ENCODE measurements around the gene DNAH6.
"Not testable (repeated sequence)": the region's sequence is repeated elsewhere in the genome, so short reads cannot be mapped to it uniquely, and the experiment has no call there.

Gene DNAH6, protein sequence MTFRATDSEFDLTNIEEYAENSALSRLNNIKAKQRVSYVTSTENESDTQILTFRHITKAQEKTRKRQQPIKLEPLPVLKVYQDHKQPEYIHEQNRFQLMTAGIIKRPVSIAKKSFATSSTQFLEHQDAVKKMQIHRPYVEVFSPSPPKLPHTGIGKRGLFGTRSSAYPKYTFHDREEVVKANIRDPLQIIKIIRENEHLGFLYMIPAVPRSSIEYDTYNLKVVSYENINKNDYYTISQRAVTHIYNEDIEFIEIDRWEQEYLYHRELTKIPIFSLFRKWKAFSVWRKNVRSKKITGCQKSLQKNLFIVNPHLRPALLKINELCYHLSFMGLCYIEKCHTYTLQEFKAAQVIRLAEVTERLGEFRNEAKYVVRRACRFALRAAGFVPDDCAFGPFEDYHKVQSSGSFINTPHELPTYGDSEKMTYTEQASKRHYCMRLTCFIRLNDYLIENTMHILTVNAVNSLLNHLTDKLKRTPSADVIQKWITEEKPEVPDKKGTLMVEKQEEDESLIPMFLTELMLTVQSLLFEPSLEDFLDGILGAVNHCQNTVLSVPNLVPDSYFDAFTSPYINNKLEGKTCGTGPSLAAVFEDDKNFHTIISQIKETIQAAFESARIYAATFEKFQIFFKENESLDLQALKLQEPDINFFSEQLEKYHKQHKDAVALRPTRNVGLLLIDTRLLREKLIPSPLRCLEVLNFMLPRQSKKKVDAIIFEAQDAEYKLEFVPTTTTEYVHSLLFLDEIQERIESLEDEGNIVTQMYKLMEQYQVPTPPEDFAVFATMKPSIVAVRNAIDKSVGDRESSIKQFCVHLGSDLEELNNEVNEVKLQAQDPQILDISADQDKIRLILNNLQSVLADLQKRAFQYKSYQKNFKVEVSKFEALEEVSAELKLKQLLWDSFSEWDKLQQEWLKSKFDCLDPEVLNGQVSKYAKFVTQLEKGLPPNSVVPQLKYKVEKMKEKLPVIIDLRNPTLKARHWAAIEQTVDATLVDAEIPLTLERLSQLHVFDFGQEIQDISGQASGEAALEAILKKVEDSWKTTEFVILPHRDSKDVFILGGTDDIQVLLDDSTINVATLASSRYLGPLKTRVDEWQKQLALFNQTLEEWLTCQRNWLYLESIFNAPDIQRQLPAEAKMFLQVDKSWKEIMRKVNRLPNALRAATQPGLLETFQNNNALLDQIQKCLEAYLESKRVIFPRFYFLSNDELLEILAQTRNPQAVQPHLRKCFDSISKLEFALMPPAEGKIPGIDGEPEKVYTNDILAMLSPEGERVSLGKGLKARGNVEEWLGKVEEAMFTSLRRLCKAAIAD (N-terminal part only)

DNA sequence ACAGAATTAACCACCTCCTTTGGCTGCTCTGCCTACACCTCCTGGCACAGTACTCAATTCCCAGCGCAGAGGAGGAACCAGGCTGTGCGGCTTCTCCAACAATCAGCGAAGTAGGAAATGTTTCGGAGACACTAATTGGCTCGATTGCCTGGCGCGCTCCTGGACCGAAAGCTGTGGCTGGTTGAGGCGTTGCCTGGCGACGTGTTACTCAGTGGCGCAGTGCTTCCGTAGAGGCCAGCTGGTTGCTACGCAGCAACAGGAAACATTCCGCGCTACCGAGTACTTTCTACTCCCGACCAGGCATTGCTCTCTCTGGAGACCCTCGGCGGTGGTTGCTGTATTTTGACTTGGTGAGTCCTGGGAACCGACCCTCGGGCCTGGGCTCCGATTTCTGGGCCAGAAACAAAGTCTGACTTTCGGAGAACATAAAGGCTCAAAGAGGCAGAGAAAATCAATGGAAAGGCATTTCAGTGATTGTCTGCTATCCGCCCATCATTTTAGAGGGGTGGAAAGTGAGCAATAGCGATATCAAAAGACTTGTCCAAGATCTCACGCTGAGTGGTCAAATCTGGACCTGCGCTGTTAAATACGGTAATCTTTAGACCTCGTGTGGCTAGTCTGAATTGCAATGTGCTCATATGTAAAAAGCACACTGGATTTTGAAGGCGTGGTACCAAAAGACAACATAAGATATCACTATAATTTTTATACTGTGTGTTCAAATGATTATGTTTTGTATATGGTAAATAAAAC is at the start of gene DNAH6:
Gene DNAH6 (plus strand): TSS at position 265 of the 753 bp plus-strand sequence. CDS start 1,329 bp downstream, outside the sequence.
- Mint-ChIP-seq H3K27me3 (ENCODE audit: low read depth) (no peaks in the 10 kb centered on the region), H3K27ac (no peak within 1 kb of the TSS), H3K9me3 (peaks cover 15% of the 10 kb centered on the region), H3K36me3 (ENCODE audit: low read depth) (no peaks in the 10 kb centered on the region), H3K4me3 (peak within 1 kb of the TSS; percentile 74 to 83 (median 78)), H3K4me1 (no peaks in the 10 kb centered on the region)
- TF ChIP-seq, protein P1, sequence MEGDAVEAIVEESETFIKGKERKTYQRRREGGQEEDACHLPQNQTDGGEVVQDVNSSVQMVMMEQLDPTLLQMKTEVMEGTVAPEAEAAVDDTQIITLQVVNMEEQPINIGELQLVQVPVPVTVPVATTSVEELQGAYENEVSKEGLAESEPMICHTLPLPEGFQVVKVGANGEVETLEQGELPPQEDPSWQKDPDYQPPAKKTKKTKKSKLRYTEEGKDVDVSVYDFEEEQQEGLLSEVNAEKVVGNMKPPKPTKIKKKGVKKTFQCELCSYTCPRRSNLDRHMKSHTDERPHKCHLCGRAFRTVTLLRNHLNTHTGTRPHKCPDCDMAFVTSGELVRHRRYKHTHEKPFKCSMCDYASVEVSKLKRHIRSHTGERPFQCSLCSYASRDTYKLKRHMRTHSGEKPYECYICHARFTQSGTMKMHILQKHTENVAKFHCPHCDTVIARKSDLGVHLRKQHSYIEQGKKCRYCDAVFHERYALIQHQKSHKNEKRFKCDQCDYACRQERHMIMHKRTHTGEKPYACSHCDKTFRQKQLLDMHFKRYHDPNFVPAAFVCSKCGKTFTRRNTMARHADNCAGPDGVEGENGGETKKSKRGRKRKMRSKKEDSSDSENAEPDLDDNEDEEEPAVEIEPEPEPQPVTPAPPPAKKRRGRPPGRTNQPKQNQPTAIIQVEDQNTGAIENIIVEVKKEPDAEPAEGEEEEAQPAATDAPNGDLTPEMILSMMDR (IDR thresholded peaks at IDR 0.05; ENCODE audit: unreplicated experiment in 3 of 3) = no peak

DNA sequence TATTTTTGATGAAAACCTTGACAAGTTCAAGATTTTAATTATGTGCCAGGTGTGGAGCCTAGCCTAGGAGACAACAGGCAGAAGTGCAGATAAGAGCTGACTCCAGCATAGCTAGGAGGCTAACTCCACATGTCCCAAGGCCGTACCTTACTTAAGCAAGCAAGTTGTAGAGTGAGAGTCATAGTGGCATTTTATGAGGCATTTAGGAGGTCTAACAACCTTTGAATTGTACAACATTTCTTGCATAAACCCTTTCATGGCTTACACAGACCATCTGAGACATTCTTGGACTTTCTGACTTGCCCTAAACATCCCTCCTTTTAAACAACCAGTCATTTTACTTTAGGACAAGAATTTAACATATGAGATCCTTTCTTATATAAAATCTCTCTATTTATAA is 48.9 kb upstream of the DNAH6 start:
- Mint-ChIP-seq H3K4me1 (no peaks in the 10 kb centered on the region), H3K4me3 (no peak overlapping the region), H3K27me3 (ENCODE audit: low read depth) (no peaks in the 10 kb centered on the region), H3K9me3 (peaks cover 43% of the 10 kb centered on the region), H3K27ac (no peak overlapping the region), H3K36me3 (ENCODE audit: low read depth) (peaks cover 28% of the 10 kb centered on the region)
- TF ChIP-seq, protein P1 (IDR thresholded peaks at IDR 0.05; ENCODE audit: unreplicated experiment in 3 of 3) = no peak

DNA sequence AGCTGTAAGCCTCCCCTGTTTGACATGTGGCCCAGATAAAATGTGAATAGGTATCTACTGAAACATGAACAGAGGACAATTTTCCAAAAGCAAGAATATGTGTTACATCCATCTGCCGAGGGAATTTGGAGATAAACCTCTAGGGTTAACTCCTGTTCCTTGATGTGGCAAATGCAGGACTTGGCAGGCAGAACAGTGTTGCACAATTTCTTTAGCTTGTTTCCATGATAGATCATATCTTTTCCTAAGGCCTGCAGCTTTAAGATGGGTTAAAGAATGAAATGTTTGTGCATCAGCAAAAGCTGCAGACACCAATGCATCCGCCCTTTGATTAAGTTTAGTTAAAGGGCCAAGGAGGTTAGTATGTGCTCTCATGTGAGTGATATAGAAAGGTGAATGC is 43.9 kb upstream of the DNAH6 start:
- Mint-ChIP-seq H3K36me3 (ENCODE audit: low read depth) (peaks cover 30% of the 10 kb centered on the region), H3K9me3 (peaks cover 63% of the 10 kb centered on the region)
- H3K4me3 Mint-ChIP-seq; H3K27me3 Mint-ChIP-seq (ENCODE audit: low read depth); H3K27ac Mint-ChIP-seq; H3K4me1 Mint-ChIP-seq: not testable (repeated sequence)

DNA sequence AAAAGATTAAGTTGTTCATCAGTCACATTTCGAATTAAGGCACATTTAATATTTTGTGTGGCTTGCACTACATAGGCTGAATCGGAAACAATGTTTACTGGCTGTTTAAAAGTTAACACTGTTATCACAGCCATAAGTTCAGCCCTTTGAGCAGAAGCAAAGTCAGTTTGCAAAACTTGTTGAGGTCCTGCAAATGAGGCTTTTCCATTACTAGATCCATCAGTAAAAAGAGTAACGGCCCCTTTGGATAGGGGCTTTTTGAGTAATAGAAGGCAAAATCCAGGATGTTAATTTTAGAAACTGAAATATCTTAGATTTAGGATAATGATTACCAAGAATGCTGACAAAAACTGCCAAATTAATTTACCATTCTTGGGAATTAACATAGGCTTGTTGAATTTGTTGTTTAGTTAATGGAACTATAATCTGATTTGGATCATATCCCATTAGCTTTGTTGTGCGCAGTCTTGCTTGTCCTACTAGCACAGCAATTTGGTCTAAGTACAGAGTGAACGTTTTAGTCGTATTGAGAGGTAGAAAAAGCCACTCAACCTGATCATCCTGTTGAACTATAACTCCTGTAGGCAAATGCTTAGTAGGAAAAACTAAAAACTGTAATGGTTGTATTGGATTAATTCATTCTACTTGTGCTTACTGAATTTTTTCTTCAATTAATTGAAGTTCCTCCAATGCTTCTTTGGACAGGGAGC is 43.3 kb upstream of the DNAH6 start:
- Mint-ChIP-seq H3K36me3 (ENCODE audit: low read depth) (peaks cover 32% of the 10 kb centered on the region), H3K27me3 (ENCODE audit: low read depth) (no peaks in the 10 kb centered on the region), H3K9me3 (peaks cover 68% of the 10 kb centered on the region), H3K4me1 (no peaks in the 10 kb centered on the region), H3K4me3 (no peak overlapping the region), H3K27ac (no peak overlapping the region)
- TF ChIP-seq, protein P1 (IDR thresholded peaks at IDR 0.05; ENCODE audit: unreplicated experiment in 3 of 3) = no peak

DNA sequence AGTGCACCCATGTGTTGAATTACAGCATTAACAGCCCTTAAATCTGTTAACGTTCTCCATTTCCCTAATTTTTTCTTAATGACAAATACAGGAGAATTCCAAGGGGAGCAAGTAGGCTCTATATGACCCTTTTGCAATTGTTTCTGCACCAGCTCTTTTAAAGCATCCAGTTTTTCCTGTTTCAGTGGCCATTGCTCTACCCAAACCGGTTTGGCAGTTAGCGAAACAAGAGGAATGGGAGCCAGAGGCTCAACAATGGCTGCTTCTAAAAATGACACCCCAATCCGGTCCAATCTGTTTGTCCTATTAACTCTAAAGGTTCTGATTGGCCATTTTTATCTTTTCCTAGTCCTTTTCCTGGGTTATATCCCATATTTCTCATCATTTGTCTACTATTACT is 42.1 kb upstream of the DNAH6 start:
- Mint-ChIP-seq H3K9me3 (peaks cover 66% of the 10 kb centered on the region), H3K4me1 (no peaks in the 10 kb centered on the region), H3K4me3 (no peak overlapping the region), H3K27me3 (ENCODE audit: low read depth) (no peaks in the 10 kb centered on the region), H3K27ac (peak overlapping the region in 1 of 3 experiments; percentile 51), H3K36me3 (ENCODE audit: low read depth) (peaks cover 30% of the 10 kb centered on the region)
- TF ChIP-seq, protein P1 (IDR thresholded peaks at IDR 0.05; ENCODE audit: unreplicated experiment in 3 of 3) = no peak
